Endometrial microvascular endothelial cells (primary cell): Measurements from ENCODE around the gene STX16. TPM values are rescaled to one million over a fixed set of nuclear protein-coding genes. Genes with fewer than 3 reads are reported as not detected.

Experiments used
- in situ Hi-C: cut with HindIII; loops from 2 replicates; pipeline ENCODE4 v1.10.0; 2017; ENCODE audit warnings: low sequenced_read_pairs, low pct_unique_long_range_greater_than_20kb; ENCODE audit errors: inconsistent ontology term
- total RNA-seq: library from RNA; depleted of rRNA; stranded (reverse); fragments of >200 nt; gene quantifications from one replicate; pipeline ENCODE4 v1.2.3, GENCODE V29; 2015; ENCODE audit errors: inconsistent ontology term

Gene STX16
- total RNA-seq, 1 donor from 2014 or later: 23.4 TPM

DNA sequence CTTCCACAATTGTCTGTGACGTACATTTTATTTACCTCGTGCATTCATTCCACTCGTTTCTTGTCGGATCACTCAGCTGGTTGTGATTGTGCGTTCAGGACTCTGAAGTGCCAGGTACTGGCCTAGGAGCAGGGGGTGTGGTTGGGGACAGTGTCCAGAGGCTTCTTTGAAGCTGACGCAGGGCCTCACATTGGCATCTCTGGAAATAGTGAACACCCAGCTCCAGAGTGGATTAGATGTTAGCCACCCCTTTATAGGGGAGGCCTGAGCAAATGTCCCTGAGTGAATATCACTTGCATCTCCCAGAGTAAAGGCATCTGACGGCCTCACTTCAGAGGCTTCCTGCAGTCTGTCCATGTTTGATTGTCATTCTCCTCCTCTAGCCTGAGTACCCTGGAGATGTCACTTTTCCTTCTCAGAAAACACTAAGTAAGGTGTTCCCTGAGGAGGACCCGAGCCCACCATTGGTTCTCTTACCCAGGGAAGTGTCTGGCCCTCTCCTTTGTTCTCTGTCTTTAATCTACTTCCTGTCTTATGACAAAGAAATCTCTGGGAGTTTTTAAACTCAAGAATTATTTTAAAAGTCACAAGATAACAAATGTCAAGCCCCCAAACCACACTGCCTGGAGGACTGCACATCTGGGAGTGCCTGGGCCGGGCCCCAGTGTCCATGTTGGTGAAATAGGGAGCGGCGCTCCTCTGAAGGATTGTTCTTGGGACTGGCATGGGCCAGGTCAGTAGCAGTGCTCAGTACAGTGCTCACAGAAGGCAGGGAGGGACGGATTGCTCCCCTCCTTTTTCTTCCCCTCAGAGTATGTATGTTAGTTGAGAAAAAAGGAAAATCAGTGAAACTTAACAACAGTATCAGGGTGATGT, 10.8 kb downstream of the STX16 start:
- in situ Hi-C loops: loop anchor here (25.0 kb wide), 2 partner anchors 200 to 425 kb away; partner anchors contain the start of genes ANKRD60, GNAS and GNAS-AS1

DNA sequence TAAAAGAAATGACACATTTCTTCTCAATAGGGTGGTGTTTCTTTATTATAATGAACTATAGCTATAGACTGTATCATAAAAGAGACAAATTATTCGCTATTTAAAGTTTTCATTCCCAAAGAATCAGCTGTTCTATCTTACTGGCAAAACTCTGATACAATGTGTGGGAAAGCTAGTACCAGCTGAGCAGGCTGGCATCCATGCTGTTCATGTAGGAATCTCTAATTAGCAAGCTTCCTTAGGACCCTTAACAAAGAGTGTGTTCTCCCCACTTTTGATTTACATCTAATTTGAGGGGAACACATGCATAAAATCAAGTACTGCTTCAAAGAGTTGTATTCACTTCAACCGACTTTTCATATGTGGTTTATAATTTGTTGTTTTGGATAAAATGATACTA, 13.2 kb downstream of the STX16 start:
- in situ Hi-C loops: loop anchor here (25.0 kb wide), 2 partner anchors 198 to 427 kb away; partner anchors contain the start of genes ANKRD60, GNAS and GNAS-AS1

DNA sequence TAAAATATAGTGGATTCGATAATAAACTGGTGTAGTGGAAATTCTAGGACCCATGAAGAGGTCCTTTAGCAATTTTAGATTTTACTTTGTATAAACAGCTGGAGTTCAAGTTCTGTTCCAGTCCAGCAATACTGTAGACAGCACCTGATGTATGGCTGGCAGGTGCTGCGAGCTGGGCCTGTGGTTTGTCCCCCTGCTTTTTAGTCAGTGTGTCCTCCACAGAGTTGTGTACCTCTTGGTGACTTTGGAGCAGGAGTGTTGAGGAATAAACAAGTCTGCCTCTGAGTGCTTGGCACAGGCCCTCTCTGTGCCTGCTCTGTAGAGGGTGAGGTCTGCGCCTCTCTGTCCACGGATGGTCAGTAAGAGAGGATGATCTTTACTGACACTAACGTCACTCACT, 13.8 kb downstream of the STX16 start:
- in situ Hi-C loops: loop anchor here (25.0 kb wide), 2 partner anchors 197 to 428 kb away; partner anchors contain the start of genes ANKRD60, GNAS and GNAS-AS1

DNA sequence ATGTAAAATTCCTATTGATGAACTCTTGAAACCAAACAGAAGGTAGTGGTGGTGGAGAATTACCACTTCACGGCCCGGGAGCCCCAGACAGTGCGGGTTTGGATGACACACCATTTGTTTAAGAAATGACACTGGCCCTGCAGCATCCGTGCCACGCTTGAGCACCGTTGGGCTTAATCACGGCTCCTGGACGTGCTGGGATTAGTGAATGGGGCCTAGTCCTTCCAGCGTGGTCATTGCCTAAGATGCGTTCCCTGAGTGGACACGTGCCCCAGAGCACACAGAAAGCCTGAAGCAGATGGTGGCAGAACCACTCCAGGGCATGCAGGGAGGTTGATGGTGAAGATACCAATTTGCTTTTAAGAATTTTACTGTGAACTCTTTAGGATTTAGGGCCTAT, 14.5 kb downstream of the STX16 start:
- in situ Hi-C loops: loop anchor here (25.0 kb wide), 2 partner anchors 197 to 428 kb away; partner anchors contain the start of genes ANKRD60, GNAS and GNAS-AS1

DNA sequence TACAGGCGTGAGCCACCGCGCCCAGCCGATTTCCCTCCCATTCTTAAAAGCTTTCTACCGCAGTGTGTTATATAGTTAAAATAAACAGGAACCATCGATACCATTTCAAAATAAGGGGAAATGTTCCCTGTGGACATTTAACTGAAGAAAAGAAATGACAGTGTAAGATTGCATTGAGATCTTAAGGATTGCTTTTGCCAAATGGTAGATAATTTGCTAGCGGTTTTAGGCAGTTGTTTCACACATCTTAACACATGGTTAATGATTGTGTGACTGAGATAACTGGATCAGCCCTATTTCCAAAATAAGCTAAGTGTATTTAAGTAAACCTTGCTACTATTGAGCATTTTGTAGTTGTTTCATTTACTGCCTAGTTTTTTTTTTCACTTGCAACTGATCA, 15.6 kb downstream of the STX16 start:
- in situ Hi-C loops: loop anchor here (25.0 kb wide), 2 partner anchors 196 to 429 kb away; partner anchors contain the start of genes ANKRD60, GNAS and GNAS-AS1

DNA sequence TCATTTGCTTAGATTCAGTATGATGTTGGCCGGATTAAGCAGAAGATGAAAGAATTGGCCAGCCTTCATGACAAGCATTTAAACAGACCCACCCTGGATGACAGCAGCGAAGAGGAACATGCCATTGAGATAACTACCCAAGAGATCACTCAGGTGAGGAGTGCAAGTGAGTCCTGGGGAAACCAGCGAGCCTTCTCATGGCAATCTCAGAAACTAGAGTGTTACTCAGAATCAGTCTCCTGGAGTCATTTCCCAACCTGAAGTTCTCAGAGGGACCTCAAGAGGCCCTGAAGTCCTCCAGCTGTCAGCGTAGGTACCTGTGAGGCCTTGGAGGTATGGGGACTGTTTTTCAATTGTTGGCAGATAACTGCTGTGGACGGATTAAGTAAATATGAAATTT, 16.9 kb downstream of the STX16 start:
- in situ Hi-C loops: loop anchor here (25.0 kb wide), 2 partner anchors 194 to 431 kb away; partner anchors contain the start of genes ANKRD60, GNAS and GNAS-AS1

DNA sequence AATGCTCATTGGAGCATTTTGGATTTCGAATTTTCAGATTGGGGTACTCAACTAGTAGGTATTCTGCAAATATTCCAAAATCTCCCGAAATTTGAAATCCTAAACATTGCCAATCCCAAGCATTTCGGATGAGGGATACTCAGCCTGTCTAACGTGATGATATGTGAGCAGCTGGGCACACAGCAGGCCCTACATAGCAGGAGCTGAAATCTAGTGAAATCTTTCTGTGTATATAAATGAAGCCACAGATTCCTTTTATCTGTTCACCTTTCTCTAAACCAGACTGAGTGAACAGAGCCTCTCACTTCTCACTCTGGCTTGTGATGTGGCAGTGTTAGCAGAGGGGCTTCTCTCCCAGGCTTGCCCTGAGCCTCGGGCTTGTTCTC, 17.8 kb downstream of the STX16 start:
- in situ Hi-C loops: loop anchor here (25.0 kb wide), 2 partner anchors 193 to 432 kb away; partner anchors contain the start of genes ANKRD60, GNAS and GNAS-AS1

DNA sequence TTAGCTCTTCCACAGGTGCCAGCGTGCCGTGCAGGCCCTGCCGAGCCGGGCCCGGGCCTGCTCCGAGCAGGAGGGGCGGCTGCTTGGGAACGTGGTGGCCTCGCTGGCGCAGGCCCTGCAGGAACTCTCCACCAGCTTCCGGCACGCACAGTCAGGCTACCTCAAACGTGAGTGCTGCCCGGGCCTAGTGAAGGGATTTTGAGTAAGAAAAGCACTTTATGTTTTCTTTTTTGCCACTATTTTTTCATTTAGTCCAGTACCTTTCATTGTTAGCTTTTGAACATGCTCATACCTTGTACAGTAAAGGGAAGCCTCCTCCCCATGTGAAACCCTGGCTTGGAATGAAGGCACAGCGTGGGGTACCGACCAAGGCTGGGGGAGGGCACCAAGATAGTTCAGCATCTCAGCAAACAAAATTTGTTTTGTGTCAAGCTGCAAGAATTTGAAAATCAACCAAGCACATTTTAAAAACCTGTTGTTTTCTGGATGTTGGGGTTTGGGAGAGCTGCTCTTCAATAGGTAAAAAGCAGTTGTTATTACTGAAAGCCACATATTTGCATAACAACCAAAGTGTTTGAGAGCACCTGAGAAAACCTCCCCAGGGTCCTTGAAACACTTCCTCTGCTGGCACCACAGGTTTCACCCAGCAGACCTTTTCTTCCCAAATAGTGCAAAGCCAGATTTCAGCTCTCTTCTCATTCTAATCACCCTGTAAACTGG, 18.4 kb downstream of the STX16 start:
- in situ Hi-C loops: loop anchor here (25.0 kb wide), 2 partner anchors 193 to 432 kb away; partner anchors contain the start of genes ANKRD60, GNAS and GNAS-AS1

DNA sequence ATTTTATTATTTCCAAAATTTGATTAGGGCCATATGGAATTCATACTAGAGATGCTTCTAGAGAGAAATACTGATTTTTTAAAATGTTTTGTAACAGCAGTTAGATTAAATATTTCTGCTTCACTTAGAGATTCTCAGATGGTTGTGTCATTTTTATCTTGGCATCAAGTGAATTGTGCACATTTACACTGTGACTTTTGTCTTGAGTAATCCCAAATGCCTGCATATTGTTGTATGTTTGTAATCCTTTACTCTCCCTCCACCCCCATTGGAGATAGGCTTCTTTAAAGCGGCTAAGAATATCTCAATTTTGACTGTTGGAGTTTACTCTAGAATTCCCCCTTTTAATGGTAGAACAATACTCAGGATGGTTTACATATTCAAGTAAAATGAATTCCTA, 19.0 kb downstream of the STX16 start:
- in situ Hi-C loops: loop anchor here (25.0 kb wide), 2 partner anchors 192 to 433 kb away; partner anchors contain the start of genes ANKRD60, GNAS and GNAS-AS1

DNA sequence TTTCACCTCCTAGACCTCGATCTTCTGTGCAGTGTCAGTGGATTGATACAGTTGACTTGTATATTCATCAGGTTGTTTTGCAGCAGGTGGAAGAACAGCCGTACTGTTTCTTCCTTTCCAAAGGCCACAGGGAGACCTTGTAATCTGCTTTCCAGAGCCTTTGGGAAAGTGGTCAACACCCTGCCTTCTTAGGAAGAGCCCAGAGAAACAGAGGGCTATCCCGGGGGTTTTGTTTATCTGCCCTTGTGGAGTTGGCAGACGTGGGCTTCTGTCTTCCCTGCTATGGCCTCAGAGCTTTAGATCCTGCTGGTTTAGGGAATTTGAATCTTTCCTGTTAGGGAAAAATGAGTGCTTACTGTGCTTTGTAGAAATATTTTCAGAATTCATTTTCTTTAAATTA, 19.6 kb downstream of the STX16 start:
- in situ Hi-C loops: loop anchor here (25.0 kb wide), 2 partner anchors 192 to 433 kb away; partner anchors contain the start of genes ANKRD60, GNAS and GNAS-AS1

DNA sequence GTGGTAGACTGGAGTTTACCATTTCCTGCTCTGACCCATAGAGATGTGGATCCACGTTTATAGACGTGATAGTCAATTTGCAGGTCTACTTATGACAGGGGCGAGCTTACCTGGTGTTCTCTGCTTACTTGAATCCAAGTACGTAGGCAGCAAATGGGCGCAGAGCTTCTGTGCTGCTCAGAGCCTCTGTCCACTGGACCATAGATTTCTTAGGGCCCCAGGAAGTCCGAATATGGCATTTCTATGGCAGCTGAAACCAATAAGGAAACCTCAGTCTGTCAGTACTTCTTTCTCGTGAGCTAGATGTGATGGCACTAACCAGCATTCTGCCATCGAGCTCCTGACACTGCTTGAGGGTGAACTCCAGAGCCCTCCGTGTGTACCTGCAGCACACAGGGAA, 22.0 kb downstream of the STX16 start:
- in situ Hi-C loops: loop anchor here (25.0 kb wide), 2 partner anchors 189 to 436 kb away; partner anchors contain the start of genes ANKRD60, GNAS and GNAS-AS1

DNA sequence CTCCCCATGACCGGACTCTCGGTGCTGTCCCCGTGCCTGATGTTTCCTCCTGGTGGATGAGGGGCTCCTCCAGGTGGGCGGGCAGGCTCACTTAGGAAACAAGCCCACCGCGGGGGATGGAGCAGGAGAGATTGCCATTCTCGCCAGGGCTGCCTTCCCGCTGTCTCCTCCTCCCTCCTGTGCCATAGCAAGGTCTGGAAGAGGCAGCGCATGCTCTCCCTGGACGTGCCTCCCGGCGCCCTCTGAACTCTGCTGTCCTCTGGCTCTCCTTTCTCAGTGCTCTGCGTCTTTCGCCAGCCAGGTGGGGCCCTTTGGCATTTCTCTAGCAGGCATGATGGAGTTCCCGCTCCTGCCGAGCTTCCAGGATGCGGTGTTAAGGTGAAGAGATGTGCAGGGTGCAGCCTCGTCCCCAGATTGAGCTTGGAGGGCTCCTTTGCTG, 24.1 kb downstream of the STX16 start:
- in situ Hi-C loops: no loop called here

DNA sequence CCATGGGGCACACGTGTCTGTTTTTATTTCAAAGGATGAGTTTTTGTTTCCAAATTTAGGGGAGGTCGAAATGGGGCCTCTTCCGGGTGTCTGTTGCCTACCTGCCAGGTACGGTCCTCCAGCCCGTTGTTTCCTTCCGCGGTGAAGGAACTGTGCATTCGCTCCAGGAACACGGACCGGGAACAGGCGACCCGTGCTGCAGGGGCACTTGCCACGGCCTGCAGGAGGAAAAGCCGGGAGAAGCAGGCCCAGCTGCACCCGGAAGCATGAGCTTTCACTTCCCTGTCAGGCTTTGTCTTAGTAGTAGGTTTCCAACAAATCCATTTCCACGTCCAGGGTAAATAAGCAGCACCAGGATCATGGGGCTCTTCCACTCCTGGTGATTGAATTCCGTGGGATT, 24.6 kb downstream of the STX16 start:
- in situ Hi-C loops: no loop called here

DNA sequence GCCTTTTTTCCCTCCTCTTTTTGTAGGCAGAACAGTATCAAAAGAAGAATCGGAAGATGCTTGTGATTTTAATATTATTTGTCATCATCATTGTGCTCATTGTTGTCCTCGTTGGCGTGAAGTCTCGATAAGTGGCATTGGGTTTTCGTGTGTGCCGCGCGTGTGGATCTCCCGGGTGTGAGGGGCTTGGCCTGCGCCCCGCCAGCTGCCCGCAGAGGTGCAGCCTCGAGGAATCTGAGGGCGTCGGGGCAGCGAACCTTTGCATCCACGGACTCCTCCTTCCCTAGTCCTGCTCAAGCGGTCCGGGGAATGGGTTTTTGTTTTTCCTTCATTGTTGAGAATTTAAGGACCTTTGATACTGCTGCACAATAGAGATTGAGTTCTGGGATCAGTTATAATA, 25.1 kb downstream of the STX16 start:
- in situ Hi-C loops: no loop called here

DNA sequence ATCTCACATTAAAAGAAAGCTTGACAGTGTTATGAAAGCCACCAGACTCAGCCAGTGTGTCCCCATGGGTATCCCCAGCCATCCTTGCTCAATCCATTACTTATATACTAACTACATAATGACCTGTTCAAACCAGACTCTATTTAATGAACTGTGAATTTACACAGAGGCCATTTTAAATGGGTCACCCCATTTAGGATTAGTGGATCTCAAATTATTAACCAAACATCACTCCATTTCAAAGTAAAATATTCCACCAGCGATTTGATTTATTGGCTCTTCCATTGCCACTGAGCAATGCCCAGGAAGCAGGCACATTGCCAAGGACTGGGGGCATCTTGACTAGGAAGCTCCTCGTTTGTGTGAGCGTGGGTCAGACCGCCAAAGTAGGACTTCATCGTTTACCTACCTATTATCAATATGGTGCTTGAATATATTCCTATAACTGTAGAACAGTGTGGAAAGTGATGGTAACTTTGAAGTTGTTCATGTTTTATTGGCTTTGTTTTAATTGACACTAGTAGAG, 26.1 kb downstream of the STX16 start:
- in situ Hi-C loops: no loop called here

DNA sequence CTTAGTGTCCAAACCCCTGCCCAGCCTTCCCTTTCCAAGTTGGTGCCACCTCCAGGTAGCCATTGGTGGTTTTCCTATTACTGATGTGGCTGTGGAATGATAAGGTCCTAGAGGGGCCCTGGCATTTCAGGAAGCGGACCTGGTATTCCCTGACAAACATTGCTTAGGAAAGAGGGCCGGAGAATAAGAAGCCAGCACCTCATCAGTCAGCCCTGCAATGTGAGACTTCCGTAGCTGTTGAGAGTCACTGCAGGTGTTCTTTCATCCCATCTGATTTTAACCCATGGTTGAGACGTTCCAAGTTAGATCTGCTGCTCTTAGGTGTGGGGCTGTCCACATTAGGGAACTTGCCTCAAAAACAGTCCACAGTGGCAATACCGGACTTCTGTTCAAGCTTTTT, 26.7 kb downstream of the STX16 start:
- in situ Hi-C loops: no loop called here

DNA sequence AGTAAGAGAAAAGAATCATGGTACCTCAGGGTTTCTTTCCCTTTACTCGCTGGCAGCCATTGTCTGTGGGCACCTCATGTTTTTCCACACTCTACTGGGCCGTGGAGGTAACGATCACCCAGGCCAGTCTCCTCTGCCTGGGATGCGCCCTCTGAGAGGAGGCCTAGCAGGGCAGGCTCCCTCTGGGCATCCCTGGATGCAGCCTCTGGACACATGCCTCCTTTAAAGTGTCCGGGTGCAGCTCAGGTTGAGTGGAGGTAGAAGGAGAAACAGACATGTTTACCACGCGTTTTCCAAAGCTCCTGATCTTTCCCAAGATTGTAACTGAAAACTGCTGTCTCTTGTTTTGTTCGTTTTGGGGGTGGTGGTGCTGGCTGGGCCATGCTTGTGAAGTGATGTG, 27.7 kb downstream of the STX16 start:
- in situ Hi-C loops: no loop called here

DNA sequence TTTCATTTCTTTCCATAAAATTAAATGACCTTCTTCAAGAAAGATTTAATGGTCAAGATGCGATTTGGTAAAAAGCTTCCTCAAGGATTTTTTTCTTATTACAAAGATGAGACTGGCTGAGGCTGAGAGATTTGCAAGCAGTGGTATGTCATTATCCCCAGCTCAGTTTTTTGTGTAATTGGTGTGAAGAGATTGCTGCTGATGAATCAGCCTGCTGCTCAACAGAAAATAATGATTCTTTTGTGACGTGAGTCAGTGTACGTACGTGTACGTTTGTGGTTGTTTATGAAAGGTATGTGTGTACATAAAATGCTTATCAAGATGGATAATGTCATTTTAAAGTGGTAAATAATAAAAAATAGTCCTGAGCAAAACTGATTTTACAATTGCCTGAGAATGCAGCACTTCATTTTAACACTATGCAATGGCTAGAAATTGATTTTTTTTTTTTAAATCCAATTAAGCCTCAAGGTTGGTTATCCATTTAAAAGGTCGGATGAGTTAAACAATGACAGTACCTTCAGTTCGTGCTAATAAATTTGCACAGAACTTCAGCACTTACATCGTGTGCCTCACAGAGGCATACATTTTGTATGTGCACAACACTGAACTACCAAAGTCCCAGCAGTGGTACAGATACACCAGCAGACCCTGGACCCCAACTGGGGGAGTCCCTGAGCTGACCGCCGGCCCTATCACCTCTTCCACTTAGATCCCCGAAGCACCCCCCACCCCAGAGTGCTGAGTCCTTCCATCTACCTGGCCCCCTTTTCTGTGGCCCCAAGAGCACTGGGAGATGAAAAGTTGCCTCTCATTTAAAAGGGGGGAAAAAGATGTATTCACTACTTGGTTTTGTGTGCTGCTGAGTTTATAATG, 31.8 kb downstream of the STX16 start:
- in situ Hi-C loops: no loop called here
